ENCODE results near the gene ANKRD10. TPM values are rescaled to one million over a fixed set of nuclear protein-coding genes. Genes with fewer than 3 reads are reported as not detected.
"Not testable (repeated sequence)": the region's sequence is repeated elsewhere in the genome, so short reads cannot be mapped to it uniquely, and the experiment has no call there.

ANKRD10 gene
- total and polyA plus RNA-seq, 2 donors = 73.7 to 324 TPM

DNA sequence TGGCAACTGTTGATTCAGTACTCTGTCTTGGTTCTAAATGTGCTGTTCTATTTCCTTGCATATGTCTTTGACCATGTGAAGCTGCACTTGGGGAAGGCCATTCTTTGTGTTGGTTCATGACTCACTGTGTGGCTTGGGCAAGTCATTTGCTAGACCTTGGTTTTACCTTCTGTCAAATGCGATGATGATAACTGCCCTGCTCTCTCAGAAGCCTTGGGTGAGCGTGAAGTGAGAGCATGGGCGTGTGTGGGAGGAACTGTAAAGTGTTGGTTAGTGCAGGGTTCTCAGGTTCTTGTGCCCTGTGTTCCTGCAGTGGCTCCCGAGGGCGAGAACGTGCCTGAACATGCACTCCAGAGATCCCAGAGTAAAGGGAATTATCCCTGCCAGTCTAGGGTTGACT, 37.3 kb upstream of the ANKRD10 start:
- H3K27ac ChIP-seq (ENCODE audit: low read depth); H3K4me1 ChIP-seq (ENCODE audit: insufficient read depth); H3K36me3 ChIP-seq (ENCODE audit: insufficient read depth); H3K4me3 ChIP-seq (ENCODE audit: low read depth, low read length); DNase-seq (ENCODE audit: extremely low spot score): not testable (repeated sequence)
- 90% methylated on average over 6 of the region's 6 CpGs for WGBS

DNA sequence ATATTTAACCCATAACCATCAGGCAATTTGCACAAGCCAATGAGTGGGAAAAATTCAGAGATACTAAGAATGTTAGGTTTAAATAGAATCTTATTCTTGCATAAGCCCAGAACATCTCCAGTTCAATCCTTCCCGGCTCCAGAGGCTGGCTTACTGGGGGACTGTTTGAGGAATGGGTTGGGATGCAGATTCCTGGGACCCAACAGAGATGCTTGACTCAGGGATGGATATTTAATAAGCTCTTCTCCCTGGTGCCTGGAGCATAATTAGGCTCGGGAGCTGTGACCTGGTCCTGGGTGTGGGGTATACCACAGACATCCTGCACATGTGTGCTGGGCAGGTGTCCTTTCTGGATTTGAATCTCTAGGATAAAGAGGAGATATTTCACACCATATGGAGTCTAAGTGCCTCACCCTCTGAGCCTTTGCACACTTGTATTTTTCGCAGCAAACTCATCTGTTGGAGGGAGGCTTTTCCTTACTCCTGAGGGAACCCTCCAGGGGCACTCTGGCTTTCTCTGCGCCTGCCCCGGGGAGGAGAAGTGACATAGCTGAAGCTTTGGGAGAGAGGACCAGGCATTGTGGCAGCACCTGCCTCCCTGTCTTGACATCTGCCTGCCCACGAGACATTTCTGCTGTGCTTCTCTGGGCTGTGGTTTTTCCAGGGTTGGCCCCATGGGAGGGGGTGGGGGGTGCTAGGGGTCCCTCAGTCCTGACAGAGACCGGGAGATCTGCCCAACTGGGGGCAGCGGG, 36.1 kb upstream of the ANKRD10 start:
- 86% methylated on average over 8 of the region's 8 CpGs for WGBS
- no peaks in the 10 kb centered on the region for H3K4me1 ChIP-seq (ENCODE audit: insufficient read depth)
- DNase-seq (ENCODE audit: extremely low spot score) = no peak
- H3K27ac ChIP-seq (ENCODE audit: low read depth) = no peak overlapping the region
- no peaks in the 10 kb centered on the region for H3K36me3 ChIP-seq (ENCODE audit: insufficient read depth)
- H3K4me3 ChIP-seq (ENCODE audit: low read depth, low read length) = no peak overlapping the region

DNA sequence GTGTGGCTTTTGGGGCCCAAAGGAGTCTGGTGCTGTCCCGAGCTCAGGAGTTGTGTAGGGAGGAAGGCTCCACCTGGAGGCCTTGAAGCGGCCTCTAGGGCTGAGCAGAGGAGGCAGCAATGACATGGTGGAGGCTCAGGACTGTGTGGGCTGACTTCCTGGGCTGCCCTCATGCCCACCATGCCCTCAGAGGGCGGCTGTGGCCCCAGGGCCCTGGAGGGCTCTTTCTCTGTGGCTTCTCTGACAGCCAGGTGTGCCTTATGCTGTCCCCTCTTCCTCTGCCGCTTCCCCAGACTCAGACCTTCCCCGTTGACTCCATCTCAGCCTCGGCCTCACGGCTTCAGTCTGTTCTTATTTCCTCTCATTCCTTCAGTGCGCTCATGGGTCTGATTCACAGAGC, 35.5 kb upstream of the ANKRD10 start:
- DNase-seq (ENCODE audit: extremely low spot score) = no peak
- no peaks in the 10 kb centered on the region for H3K36me3 ChIP-seq (ENCODE audit: insufficient read depth)
- WGBS = 91% methylated on average over 8 of the region's 8 CpGs

DNA sequence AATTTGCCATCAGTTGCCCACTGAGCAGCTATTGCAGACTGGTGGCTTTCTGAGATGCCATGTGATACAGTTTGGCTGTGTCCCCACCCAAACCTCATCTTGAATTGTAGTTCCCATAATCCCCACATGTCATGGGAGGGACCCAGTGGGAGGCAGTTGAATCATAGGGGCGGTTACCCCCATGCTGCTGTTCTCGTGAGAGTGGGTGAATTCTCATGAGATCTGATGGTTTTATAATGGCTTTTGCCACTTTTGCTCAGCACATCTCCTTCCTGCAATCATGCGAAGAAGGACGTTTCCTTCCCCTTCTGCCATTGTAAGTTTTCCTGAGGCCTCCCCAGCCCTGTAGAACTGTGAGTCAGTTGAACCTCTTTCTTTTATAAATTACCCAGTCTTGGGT, 34.8 kb upstream of the ANKRD10 start:
- Histone ChIP-seq H3K4me1 (ENCODE audit: insufficient read depth) (no peaks in the 10 kb centered on the region), H3K4me3 (ENCODE audit: low read depth, low read length) (no peak overlapping the region), H3K36me3 (ENCODE audit: insufficient read depth) (no peaks in the 10 kb centered on the region), H3K27ac (ENCODE audit: low read depth) (no peak overlapping the region)
- DNase-seq (ENCODE audit: extremely low spot score) = no peak
- WGBS = 91% methylated on average over 4 of the region's 4 CpGs

More for the DNA sequence above, 35.5 kb upstream of the ANKRD10 start:
- no peak overlapping the region for H3K4me3 ChIP-seq (ENCODE audit: low read depth, low read length)
- H3K27ac ChIP-seq (ENCODE audit: low read depth) = no peak overlapping the region
- no peaks in the 10 kb centered on the region for H3K4me1 ChIP-seq (ENCODE audit: insufficient read depth)

DNA sequence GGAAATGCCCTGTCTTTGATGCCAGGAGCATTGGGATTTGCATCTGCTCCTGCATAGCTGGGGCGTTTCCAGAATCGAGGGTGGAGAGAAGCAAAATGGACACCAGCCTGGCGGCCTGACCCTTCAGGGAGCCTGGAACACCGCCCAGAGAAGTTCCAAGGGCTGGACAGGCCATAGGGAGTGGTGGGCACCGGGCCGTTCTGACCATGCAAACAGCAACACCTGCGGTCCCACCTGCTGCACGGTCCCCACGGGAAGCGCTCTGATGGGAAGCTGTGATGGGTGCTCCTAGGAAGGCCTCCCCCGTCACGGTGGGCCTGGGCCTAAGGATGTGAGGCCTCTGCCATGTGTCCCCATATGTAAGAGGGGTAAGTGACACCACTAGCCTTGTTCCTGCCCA, 34.2 kb upstream of the ANKRD10 start:
- DNase-seq (ENCODE audit: extremely low spot score) = no peak
- Histone ChIP-seq H3K36me3 (ENCODE audit: insufficient read depth) (no peaks in the 10 kb centered on the region), H3K4me3 (ENCODE audit: low read depth, low read length) (no peak overlapping the region), H3K27ac (ENCODE audit: low read depth) (no peak overlapping the region), H3K4me1 (ENCODE audit: insufficient read depth) (no peaks in the 10 kb centered on the region)
- 94% methylated on average over 12 of the region's 12 CpGs for WGBS

DNA sequence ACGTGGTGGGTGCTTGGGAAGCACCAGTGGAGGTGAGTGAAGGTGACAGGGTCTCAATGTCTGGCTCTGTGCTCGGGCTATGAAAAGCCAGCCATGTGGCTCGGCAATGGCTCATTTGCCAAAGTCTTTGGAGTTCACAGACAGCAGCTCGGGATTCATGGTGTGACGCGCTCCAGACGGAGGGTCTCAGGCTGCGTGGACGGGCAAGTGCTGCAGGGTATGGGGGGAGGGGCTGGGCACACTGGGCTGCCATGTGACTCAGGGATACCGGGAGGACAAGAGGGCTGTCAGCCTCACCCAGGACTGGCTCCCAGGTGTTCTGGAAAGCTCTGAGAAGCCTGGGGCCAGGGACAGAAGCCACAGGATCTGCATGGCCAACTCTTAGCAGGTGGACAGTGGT, 32.5 kb upstream of the ANKRD10 start:
- H3K36me3 ChIP-seq (ENCODE audit: insufficient read depth); H3K4me1 ChIP-seq (ENCODE audit: insufficient read depth); DNase-seq (ENCODE audit: extremely low spot score); H3K27ac ChIP-seq (ENCODE audit: low read depth); H3K4me3 ChIP-seq (ENCODE audit: low read depth, low read length): not testable (repeated sequence)
- 70% methylated on average over 7 of the region's 10 CpGs for WGBS

DNA sequence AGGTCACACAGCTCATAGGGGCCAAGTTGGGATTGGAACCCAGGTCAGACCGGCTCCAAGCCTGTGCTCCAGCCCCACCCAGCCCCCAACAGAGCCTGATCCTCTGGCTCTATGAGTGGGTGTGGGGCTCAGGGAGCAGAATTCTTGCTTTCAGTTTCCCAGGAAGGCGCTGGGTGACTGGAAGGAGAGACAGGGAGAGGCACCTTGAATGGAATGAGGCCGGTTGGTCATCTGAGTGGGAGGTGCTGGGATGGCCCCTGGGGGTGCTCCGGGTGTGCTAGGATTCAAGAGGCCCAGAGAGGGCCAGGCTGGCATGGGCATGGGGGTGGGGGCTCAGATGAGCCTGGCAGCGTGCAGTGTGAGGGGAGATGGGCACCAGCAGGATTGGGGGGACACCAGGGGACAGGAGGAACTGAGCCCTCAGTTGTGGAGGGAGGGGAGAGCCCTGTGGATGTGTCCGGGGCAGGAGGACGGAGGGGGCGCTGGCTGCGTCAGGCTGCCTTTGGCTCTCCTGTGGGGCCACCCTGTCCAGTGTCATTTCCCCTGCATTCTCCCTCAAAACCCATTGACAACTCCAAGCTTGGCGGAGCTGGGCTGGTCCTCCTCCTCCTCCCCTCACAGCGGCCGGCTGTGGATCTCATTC, 31.2 kb upstream of the ANKRD10 start:
- Histone ChIP-seq H3K4me3 (ENCODE audit: low read depth, low read length) (no peak overlapping the region), H3K27ac (ENCODE audit: low read depth) (no peak overlapping the region), H3K36me3 (ENCODE audit: insufficient read depth) (no peaks in the 10 kb centered on the region), H3K4me1 (ENCODE audit: insufficient read depth) (no peaks in the 10 kb centered on the region)
- 93% methylated on average over 12 of the region's 12 CpGs for WGBS
- no peak for DNase-seq (ENCODE audit: extremely low spot score)

DNA sequence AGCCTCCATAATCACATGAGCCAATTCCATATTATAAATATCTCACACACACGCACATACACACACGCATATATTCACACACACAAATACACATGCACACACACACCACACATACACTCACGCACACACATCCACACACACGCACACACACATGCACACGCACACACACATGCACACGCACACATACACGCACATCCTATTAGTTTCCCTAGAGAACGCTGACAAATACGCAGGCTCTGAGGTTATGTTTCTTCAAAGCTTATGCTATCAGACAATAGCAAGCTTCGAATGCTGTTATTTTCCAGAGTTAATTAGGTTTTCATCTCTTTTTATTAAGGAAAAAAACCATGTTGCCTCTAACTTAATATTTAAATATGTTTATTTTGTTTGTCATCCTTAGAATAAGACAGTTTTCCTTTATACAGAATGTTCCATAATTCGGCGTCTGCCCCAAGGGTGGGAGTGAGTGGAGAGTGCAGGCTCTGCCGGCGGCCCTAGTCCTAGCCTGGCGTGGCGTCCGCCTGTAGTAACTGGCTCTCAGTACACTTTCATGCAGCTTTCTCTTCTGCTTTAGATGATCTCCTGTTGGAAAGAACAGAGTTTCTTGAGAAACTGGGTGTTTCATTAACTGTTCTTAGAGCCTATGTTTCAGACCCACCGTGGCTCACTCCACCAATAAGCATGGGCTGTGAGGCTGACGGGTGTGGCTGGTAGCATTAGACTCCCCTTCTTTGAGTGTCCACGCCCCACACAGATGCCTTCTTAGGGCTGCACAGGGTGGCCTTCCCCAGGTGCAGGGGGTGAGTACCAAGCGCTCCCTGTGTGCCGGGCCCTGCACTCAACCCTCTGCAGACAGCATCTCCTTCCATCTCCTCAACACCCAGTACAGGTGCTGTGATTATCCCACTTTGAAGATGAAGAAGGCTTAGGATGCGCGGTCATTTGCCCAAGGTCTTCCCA, 30.4 kb upstream of the ANKRD10 start:
- WGBS = 95% methylated on average over 24 of the region's 24 CpGs
- Histone ChIP-seq H3K4me3 (ENCODE audit: low read depth, low read length) (no peak overlapping the region), H3K27ac (ENCODE audit: low read depth) (no peak overlapping the region), H3K36me3 (ENCODE audit: insufficient read depth) (no peaks in the 10 kb centered on the region), H3K4me1 (ENCODE audit: insufficient read depth) (no peaks in the 10 kb centered on the region)
- no peak for DNase-seq (ENCODE audit: extremely low spot score)

DNA sequence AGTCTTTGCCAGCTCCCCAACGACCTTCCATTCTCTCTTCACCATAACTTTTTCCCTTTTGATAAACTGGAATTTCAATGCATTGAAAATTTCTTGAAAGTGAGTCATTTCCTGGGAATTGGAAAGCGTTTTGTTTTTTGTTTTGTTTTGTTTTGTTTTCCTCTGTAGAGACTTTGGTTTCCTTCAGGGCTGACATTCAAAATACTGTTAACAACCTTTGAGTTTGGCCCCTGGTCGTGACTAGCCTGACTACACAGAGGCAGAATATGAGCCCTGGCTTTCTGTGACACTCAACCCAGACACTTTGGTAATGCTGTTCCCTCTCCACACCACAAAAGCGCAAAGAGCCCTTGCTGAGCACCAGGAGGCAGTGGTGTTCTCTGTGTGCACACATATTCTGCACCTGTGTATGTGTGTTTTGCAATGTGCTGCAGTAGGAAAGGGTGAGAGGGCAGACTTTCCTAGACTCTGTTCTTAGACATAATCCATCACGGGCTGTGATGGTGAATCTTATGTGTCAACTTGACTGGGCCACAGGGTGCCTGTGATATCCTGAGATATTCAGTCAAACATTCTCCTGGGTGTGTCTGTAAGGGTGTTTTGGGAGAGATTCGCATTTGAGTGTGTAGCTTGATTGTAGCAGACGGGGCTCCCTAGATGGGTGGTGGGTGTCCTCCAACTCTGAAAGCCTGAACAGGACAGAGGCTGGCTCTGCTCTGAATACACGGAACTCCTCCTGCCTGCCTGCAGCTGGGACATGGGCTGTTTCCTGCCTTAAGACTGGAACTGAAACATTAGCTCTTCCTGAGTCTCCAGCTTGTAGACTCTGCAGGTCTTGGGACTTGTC, 29.5 kb upstream of the ANKRD10 start:
- 61% methylated on average over 8 of the region's 8 CpGs for WGBS
- Histone ChIP-seq H3K27ac (ENCODE audit: low read depth) (no peak overlapping the region), H3K4me1 (ENCODE audit: insufficient read depth) (no peaks in the 10 kb centered on the region), H3K4me3 (ENCODE audit: low read depth, low read length) (no peak overlapping the region), H3K36me3 (ENCODE audit: insufficient read depth) (no peaks in the 10 kb centered on the region)
- DNase-seq (ENCODE audit: extremely low spot score) = no peak

DNA sequence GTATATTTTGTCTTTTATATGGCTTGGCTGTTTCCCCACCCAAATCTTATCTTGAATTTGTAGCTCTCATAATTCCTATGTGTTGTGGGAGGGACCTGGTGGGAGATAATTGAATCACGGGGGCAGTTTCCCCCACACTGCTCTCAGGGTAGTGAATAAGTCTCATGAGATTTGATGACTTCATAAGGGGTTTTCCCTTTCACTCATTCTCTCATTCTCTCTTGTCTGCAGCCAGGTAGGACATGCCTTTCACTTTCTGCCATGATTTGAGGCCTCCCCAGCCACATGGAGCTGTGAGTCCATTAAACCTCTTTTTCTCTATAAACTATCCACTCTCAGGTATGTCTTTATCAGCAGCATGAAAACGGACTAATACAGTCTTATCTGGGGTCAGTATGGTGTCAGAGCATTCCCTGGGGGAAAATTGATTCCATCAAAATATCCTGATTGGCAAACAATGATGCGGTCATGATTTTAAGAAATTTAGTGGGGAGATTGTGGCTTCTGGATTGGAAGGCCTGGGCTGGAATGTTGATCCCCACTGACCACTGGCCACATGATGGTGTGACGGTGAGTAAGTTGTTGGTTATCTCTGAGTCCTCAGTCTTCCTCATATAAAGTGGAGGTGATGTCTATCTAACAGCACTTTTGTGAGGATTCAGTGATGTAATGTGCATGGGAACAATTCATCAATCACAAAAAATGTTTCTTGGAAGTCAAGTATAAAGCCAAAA, 27.5 kb upstream of the ANKRD10 start:
- no peak overlapping the region for H3K27ac ChIP-seq (ENCODE audit: low read depth)
- 66% methylated on average over 4 of the region's 4 CpGs for WGBS
- no peaks in the 10 kb centered on the region for H3K4me1 ChIP-seq (ENCODE audit: insufficient read depth)
- no peak for DNase-seq (ENCODE audit: extremely low spot score)
- H3K4me3 ChIP-seq (ENCODE audit: low read depth, low read length) = no peak overlapping the region
- H3K36me3 ChIP-seq (ENCODE audit: insufficient read depth) = no peaks in the 10 kb centered on the region

DNA sequence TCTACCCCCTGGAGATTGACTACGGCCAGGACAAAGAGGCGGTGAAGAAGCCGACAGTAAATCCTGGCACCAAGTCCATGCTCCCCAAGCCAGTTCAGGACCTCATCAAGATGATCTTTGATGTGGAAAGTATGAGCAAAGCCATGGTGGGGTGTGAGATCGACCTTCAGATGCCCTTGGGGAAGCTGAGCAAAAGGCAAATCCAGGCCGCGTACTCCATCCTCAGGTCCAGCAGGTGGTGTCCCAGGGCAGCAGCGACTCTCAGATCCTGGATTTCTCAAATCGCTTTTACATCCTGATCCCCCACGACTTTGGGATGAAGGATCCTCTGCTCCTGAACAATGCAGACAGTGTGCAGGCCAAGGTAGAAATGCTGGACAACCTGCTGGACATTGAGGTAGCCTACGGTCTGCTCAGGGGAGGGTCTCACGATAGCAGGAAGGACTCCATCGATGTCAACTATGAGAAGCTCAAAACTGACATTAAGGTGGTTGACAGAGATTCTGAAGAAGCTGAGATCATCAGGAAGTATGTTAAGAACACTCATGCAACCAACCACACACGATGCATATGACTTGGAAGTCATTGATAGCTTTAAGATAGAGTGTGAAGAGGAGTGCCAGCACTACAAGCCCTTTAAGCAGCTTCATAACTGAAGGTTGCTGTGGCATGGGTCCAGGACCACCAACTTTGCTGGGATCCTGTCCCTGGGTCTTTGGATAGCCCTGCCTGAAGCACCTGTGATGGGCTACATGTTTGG, 24.0 kb upstream of the ANKRD10 start:
- WGBS = 86% methylated on average over 13 of the region's 13 CpGs
- DNase-seq (ENCODE audit: extremely low spot score) = no peak
- H3K4me3 ChIP-seq (ENCODE audit: low read depth, low read length) = no peak overlapping the region
- H3K27ac ChIP-seq (ENCODE audit: low read depth) = no peak overlapping the region
- no peaks in the 10 kb centered on the region for H3K36me3 ChIP-seq (ENCODE audit: insufficient read depth)
- no peaks in the 10 kb centered on the region for H3K4me1 ChIP-seq (ENCODE audit: insufficient read depth)
